Stomach smooth muscle (tissue), 2 donors: ENCODE measurements around the gene ALOX15B.
A peak's percentile ranks its signal among the peaks of the same experiment; 100 is the strongest.
"Not testable (repeated sequence)": the region's sequence is repeated elsewhere in the genome, so short reads cannot be mapped to it uniquely, and the experiment has no call there.

Source experiments
- H3K27ac ChIP-seq: one replicate; pipeline ENCODE4 v1.7.0; 2013; ENCODE audit warnings: mild to moderate bottlenecking, low read length, inconsistent platforms
- H3K27me3 ChIP-seq, 2 donors: one replicate each; pipeline ENCODE4 v1.7.0; 2013; ENCODE audit warnings: low read length in 2 of 2; ENCODE audit not compliant: insufficient read depth in 2 of 2, control insufficient read depth in 1 of 2
- H3K36me3 ChIP-seq, 2 donors: one replicate each; pipeline ENCODE4 v1.7.0; 2013; ENCODE audit warnings: low read length in 2 of 2; ENCODE audit not compliant: control insufficient read depth in 2 of 2, insufficient read depth in 2 of 2
- H3K4me1 ChIP-seq: one replicate; pipeline ENCODE4 v1.7.0; 2013; ENCODE audit warnings: low read length; ENCODE audit not compliant: control insufficient read depth, insufficient read depth
- H3K4me3 ChIP-seq, 2 donors: one replicate each; pipeline ENCODE4 v1.7.0; 2013; ENCODE audit warnings: low read length in 2 of 2
- H3K9ac ChIP-seq, 2 donors: one replicate each; pipeline ENCODE4 v1.7.0; 2013; ENCODE audit warnings: low read length in 2 of 2, mild to moderate bottlenecking in 1 of 2
- H3K9me3 ChIP-seq, 2 donors: one replicate each; pipeline ENCODE4 v1.7.0; 2013; ENCODE audit warnings: low read length in 2 of 2; ENCODE audit not compliant: control insufficient read depth in 2 of 2
- donor health status: healthy.
- donor health status: Pancreatic carcinoma.

ALOX15B gene

GRCh38 chr17:8076502-8077266 is 37.8 kb downstream of the ALOX15B start:
- Histone ChIP-seq H3K36me3 (no peaks in the 10 kb centered on the region), H3K9ac (no peak overlapping the region), H3K4me1 (peaks cover 37% of the 10 kb centered on the region), H3K9me3 (no peaks in the 10 kb centered on the region), H3K4me3 (no peak overlapping the region), H3K27me3 (peaks cover 76 to 85% of the 10 kb centered on the region in 2 donors), H3K27ac (no peak overlapping the region)

- not testable (repeated sequence) for H3K9me3 ChIP-seq, H3K9ac ChIP-seq, H3K4me3 ChIP-seq, H3K36me3 ChIP-seq, H3K27ac ChIP-seq
- Histone ChIP-seq H3K27me3 (peaks cover 70 to 77% of the 10 kb centered on the region in 2 donors), H3K4me1 (peaks cover 29% of the 10 kb centered on the region)
Observed at GRCh38 chr17:8077939-8078338, 39.1 kb downstream of the ALOX15B start.

GRCh38 chr17:8079291-8080207 is 40.7 kb downstream of the ALOX15B start:
- Histone ChIP-seq H3K4me1 (peaks cover 14% of the 10 kb centered on the region), H3K36me3 (no peaks in the 10 kb centered on the region), H3K4me3 (peak overlapping the region; percentile 56 to 74), H3K27me3 (peaks cover 60 to 64% of the 10 kb centered on the region in 2 donors), H3K9me3 (no peaks in the 10 kb centered on the region), H3K27ac (no peak overlapping the region), H3K9ac (peak overlapping the region in 1 of 2 donors; percentile 21)

- Histone ChIP-seq H3K27ac (no peak overlapping the region), H3K9ac (no peak overlapping the region), H3K9me3 (no peaks in the 10 kb centered on the region), H3K36me3 (no peaks in the 10 kb centered on the region), H3K27me3 (peaks cover 54 to 56% of the 10 kb centered on the region in 2 donors), H3K4me1 (peaks cover 14% of the 10 kb centered on the region), H3K4me3 (peak overlapping the region in 1 of 2 donors; percentile 74)
Observed at GRCh38 chr17:8080208-8080798, 41.4 kb downstream of the ALOX15B start.

- H3K9me3 ChIP-seq: no peaks in the 10 kb centered on the region
- H3K4me3 ChIP-seq: no peak overlapping the region
- H3K4me1 ChIP-seq: peaks cover 14% of the 10 kb centered on the region
- peaks cover 51 to 52% of the 10 kb centered on the region in 2 donors for H3K27me3 ChIP-seq
- H3K27ac ChIP-seq: no peak overlapping the region
- no peak overlapping the region for H3K9ac ChIP-seq
- H3K36me3 ChIP-seq: no peaks in the 10 kb centered on the region
Observed at GRCh38 chr17:8080799-8081219, 42.0 kb downstream of the ALOX15B start.

GRCh38 chr17:8081876-8082275 is 43.0 kb downstream of the ALOX15B start:
- Histone ChIP-seq H3K27ac (no peak overlapping the region), H3K4me3 (no peak overlapping the region), H3K9ac (no peak overlapping the region), H3K27me3 (peaks cover 40 to 45% of the 10 kb centered on the region in 2 donors), H3K9me3 (no peaks in the 10 kb centered on the region), H3K36me3 (no peaks in the 10 kb centered on the region), H3K4me1 (peaks cover 14% of the 10 kb centered on the region)

- Histone ChIP-seq H3K36me3 (no peaks in the 10 kb centered on the region), H3K9me3 (no peaks in the 10 kb centered on the region), H3K9ac (no peak overlapping the region), H3K4me1 (peaks cover 14% of the 10 kb centered on the region), H3K27me3 (peaks cover 36 to 43% of the 10 kb centered on the region in 2 donors), H3K27ac (no peak overlapping the region), H3K4me3 (no peak overlapping the region)
Observed at GRCh38 chr17:8082292-8082691, 43.4 kb downstream of the ALOX15B start.

GRCh38 chr17:8084250-8084649 is 45.4 kb downstream of the ALOX15B start:
- H3K36me3 ChIP-seq: no peaks in the 10 kb centered on the region
- peaks cover 32 to 37% of the 10 kb centered on the region in 2 donors for H3K27me3 ChIP-seq
- no peak overlapping the region for H3K9ac ChIP-seq
- H3K4me3 ChIP-seq: no peak overlapping the region
- no peak overlapping the region for H3K27ac ChIP-seq
- H3K4me1 ChIP-seq: peaks cover 12% of the 10 kb centered on the region
- no peaks in the 10 kb centered on the region for H3K9me3 ChIP-seq

GRCh38 chr17:8087075-8087951 is 48.5 kb downstream of the ALOX15B start, which contains the start of gene ALOX12B:
ALOX12B (minus strand) TSS chr17:8087716; CDS start chr17:8087442, 274 bp downstream.
- Histone ChIP-seq H3K36me3 (no peaks in the 10 kb centered on the region), H3K27me3 (peaks cover 26 to 34% of the 10 kb centered on the region in 2 donors), H3K9me3 (no peaks in the 10 kb centered on the region), H3K27ac (no peak within 1 kb of the TSS), H3K4me1 (no peaks in the 10 kb centered on the region), H3K9ac (no peak within 1 kb of the TSS), H3K4me3 (no peak within 1 kb of the TSS)

GRCh38 chr17:8087952-8088230 is 49.0 kb downstream of the ALOX15B start:
- no peaks in the 10 kb centered on the region for H3K36me3 ChIP-seq
- H3K9ac ChIP-seq: no peak overlapping the region
- no peaks in the 10 kb centered on the region for H3K4me1 ChIP-seq
- peaks cover 30 to 33% of the 10 kb centered on the region in 2 donors for H3K27me3 ChIP-seq
- H3K27ac ChIP-seq: no peak overlapping the region
- no peaks in the 10 kb centered on the region for H3K9me3 ChIP-seq
- no peak overlapping the region for H3K4me3 ChIP-seq
